Panc1 (cell line): ENCODE data around the gene TRANK1. TPM values are rescaled to one million over a fixed set of nuclear protein-coding genes. Genes with fewer than 3 reads are reported as not detected.

ENCODE experiments used
- ATAC-seq: fragments of 200-7000 bp; cut with Tn5 transposase; 2 replicates; pipeline ENCODE4 v1.9.1; 2020; ENCODE audit warnings: mild to moderate bottlenecking, moderate library complexity
- BruUV-seq: library from RNA; stranded (reverse); fragments of 400-500 nt; replicated peaks from 2 replicates; lab custom pipeline; 2021; lab: Mats Ljungman, UMichigan
- CTCF ChIA-PET: fragments of 300-600 bp; sonication (Branson Sonifier 250); formaldehyde crosslinking; loops from one replicate; lab custom pipeline; 2022; ENCODE audit warnings: antibody characterized with exemption; lab: Charles Lee
- POLR2A ChIA-PET: fragments of 300-600 bp; sonication (Branson Sonifier 250); formaldehyde crosslinking; loops from one replicate; lab custom pipeline; 2022; ENCODE audit warnings: antibody characterized with exemption; lab: Charles Lee
- DNase-seq: peaks from one replicate; pipeline ENCODE4 v3.0.0-alpha.2; 2010; ENCODE audit warnings: low read depth, low spot score
- H3K27ac ChIP-seq: 2 replicates; pipeline ENCODE4 v1.5.1; 2011; ENCODE audit warnings: mild to moderate bottlenecking, low read length, inconsistent platforms
- H3K27me3 ChIP-seq: fragments of 200-500 bp; sonication (Bioruptor generic); 2 replicates; pipeline ENCODE4 v1.6.0; 2014; ENCODE audit warnings: low read length, inconsistent platforms; ENCODE audit not compliant: control insufficient read depth, insufficient read depth
- H3K36me3 ChIP-seq: fragments of 200-500 bp; sonication (Bioruptor generic); 2 replicates; pipeline ENCODE4 v1.5.1; 2014; ENCODE audit warnings: inconsistent platforms, mild to moderate bottlenecking, low read length, moderate library complexity; ENCODE audit not compliant: control insufficient read depth, insufficient read depth
- H3K4me1 ChIP-seq: 2 replicates; pipeline ENCODE4 v1.5.1; 2011; ENCODE audit warnings: inconsistent platforms, mild to moderate bottlenecking, low read length, moderate library complexity; ENCODE audit not compliant: control insufficient read depth, insufficient read depth
- H3K4me3 ChIP-seq, 2 experiments: 2 replicates each; pipeline ENCODE4 v1.5.1; 2011 to 2012; ENCODE audit warnings: low read depth in 2 of 2, low read length in 2 of 2, mild to moderate bottlenecking in 2 of 2, inconsistent platforms in 1 of 2, moderate library complexity in 1 of 2
- H3K9me3 ChIP-seq: fragments of 200-500 bp; sonication (Bioruptor generic); 2 replicates; pipeline ENCODE4 v1.5.1; 2014; ENCODE audit warnings: low read depth, mild to moderate bottlenecking, inconsistent platforms, low read length, moderate library complexity; ENCODE audit not compliant: control insufficient read depth, insufficient read depth
- POLR2AphosphoS5 ChIP-seq: IDR thresholded peaks from 2 replicates; pipeline ENCODE4 v1.6.1; 2012; ENCODE audit warnings: mild to moderate bottlenecking, low read depth, low read length, moderate library complexity
- SIN3A ChIP-seq: IDR thresholded peaks from 2 replicates; pipeline ENCODE4 v1.6.1; 2012; ENCODE audit warnings: low read depth, mild to moderate bottlenecking, low read length, moderate library complexity, borderline replicate concordance; ENCODE audit not compliant: insufficient read depth
- TCF7L2 ChIP-seq: IDR thresholded peaks from 2 replicates; pipeline ENCODE4 v1.6.1; 2011; ENCODE audit warnings: mild to moderate bottlenecking, low read depth, low read length, inconsistent platforms
- in situ Hi-C: cut with HindIII; loops from 2 replicates; pipeline ENCODE4 v1.10.0; 2016; ENCODE audit warnings: low sequenced_read_pairs, low pct_unique_long_range_greater_than_20kb
- intact Hi-C: fragments of 100-400 bp; cut with micrococcal nuclease; formaldehyde crosslinking; loops from one replicate; pipeline ENCODE4 v1.10.0; 2022; ENCODE audit not compliant: unreplicated experiment
- total RNA-seq: library from RNA; stranded (reverse); gene quantifications from one replicate; pipeline ENCODE4 v1.2.1, GENCODE V29; 2021; ENCODE audit not compliant: unreplicated experiment
- TF ChIP-seq, protein P1 (sequence below): fragments of 450-650 bp; IDR thresholded peaks from 2 replicates; pipeline ENCODE4 v1.5.1; 2017; ENCODE audit warnings: mild to moderate bottlenecking
- TF ChIP-seq, protein P2 (sequence below), 2 experiments: IDR thresholded peaks; 2 replicates each; pipeline ENCODE4 v1.6.1; 2011 to 2012; ENCODE audit warnings: low read depth in 2 of 2, control low read depth in 1 of 2, low read length in 1 of 2, mild to moderate bottlenecking in 1 of 2, moderate library complexity in 1 of 2; ENCODE audit not compliant: insufficient read depth in 1 of 2

Gene TRANK1
- total RNA-seq, 1 experiment from 2014 or later = 3.2 TPM

DNA sequence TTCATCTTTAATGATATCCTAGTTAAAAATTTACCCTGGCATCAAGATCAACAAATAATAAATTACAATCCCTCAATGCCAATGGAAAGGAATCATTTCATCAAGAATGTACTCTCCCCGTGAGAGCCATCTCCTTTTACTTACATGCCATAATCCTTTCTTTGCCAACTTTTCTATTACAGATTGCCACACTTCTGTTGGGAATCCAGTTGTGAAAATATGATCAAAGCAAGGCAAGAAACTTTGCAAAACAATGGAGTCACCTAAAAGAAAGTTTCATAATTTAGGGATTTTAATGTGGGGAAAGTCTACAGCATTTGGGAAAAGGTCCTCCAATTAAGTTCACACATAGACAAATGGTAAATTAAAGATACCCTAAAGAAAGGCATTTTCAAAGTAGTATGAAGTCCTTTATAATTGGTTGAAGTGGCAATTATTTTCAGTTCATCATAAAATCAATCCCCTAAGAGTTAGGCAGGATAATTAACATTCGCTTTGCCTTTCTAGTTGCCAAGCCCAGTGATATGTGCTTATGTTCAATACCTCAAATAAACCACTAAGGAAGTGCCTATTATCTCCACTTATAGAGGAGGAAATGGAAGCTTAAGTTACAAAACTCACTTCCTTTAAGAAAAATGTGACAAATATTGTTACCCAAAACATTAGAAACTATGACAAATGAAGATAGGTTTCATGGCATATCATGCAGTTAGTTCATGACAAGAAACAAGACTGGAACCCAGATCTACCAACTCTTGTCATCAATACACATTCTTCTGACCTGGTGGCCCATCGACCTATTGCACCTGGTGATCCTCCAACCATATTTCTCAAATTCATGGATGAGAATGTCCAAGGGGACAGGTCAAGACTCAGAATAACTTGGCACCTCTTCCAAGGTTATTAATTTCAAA, 49.1 kb downstream of the TRANK1 start:
- in situ Hi-C loops (no loop called here), intact Hi-C loops (loop anchor here (10.0 kb wide), 1 partner anchor 309 kb away; no protein-coding TSS in a partner anchor)
- ChIA-PET CTCF (no interaction called here), POLR2A (no interaction called here)
- Histone ChIP-seq H3K36me3 (no peaks in the 10 kb centered on the region), H3K27me3 (no peaks in the 10 kb centered on the region), H3K4me3 (no peak overlapping the region), H3K9me3 (no peaks in the 10 kb centered on the region), H3K27ac (no peak overlapping the region), H3K4me1 (no peaks in the 10 kb centered on the region)
- DNase-seq = no peak
- TF ChIP-seq, protein P1, sequence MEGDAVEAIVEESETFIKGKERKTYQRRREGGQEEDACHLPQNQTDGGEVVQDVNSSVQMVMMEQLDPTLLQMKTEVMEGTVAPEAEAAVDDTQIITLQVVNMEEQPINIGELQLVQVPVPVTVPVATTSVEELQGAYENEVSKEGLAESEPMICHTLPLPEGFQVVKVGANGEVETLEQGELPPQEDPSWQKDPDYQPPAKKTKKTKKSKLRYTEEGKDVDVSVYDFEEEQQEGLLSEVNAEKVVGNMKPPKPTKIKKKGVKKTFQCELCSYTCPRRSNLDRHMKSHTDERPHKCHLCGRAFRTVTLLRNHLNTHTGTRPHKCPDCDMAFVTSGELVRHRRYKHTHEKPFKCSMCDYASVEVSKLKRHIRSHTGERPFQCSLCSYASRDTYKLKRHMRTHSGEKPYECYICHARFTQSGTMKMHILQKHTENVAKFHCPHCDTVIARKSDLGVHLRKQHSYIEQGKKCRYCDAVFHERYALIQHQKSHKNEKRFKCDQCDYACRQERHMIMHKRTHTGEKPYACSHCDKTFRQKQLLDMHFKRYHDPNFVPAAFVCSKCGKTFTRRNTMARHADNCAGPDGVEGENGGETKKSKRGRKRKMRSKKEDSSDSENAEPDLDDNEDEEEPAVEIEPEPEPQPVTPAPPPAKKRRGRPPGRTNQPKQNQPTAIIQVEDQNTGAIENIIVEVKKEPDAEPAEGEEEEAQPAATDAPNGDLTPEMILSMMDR = no peak
- TF ChIP-seq, protein P2, sequence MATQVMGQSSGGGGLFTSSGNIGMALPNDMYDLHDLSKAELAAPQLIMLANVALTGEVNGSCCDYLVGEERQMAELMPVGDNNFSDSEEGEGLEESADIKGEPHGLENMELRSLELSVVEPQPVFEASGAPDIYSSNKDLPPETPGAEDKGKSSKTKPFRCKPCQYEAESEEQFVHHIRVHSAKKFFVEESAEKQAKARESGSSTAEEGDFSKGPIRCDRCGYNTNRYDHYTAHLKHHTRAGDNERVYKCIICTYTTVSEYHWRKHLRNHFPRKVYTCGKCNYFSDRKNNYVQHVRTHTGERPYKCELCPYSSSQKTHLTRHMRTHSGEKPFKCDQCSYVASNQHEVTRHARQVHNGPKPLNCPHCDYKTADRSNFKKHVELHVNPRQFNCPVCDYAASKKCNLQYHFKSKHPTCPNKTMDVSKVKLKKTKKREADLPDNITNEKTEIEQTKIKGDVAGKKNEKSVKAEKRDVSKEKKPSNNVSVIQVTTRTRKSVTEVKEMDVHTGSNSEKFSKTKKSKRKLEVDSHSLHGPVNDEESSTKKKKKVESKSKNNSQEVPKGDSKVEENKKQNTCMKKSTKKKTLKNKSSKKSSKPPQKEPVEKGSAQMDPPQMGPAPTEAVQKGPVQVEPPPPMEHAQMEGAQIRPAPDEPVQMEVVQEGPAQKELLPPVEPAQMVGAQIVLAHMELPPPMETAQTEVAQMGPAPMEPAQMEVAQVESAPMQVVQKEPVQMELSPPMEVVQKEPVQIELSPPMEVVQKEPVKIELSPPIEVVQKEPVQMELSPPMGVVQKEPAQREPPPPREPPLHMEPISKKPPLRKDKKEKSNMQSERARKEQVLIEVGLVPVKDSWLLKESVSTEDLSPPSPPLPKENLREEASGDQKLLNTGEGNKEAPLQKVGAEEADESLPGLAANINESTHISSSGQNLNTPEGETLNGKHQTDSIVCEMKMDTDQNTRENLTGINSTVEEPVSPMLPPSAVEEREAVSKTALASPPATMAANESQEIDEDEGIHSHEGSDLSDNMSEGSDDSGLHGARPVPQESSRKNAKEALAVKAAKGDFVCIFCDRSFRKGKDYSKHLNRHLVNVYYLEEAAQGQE (IDR thresholded peaks at IDR 0.05; ENCODE audit: insufficient read depth in 1 of 2, low read depth in 2 of 2, low read length in 1 of 2) = no peak
- TF ChIP-seq POLR2AphosphoS5 (no peak), SIN3A (no peak), TCF7L2 (no peak)
- no TSS peak for BruUV-seq
- ATAC-seq = no peak

DNA sequence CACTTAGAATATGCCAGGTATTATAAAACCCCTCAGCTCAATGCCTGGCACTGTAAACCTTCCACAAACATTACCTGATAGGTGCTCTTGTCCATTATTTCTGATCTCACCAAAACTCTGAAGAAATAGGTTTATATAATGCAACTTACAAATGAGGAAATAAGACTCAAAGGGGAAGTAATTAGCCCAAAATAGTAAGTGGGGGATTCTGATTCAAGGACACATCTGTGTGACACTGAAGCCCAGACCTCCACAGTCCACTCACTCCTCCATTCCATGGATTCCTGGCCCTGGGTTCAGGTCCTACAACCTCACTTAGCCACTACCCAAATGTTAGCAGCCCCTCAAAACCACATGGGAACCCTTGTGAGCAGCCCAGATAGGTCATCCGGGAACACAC, 49.9 kb downstream of the TRANK1 start:
- no peaks in the 10 kb centered on the region for H3K36me3 ChIP-seq
- DNase-seq (no peak), ATAC-seq (no peak)
- H3K9me3 ChIP-seq = no peaks in the 10 kb centered on the region
- no peak overlapping the region for H3K27ac ChIP-seq
- intact Hi-C loops (loop anchor here (10.0 kb wide), 1 partner anchor 310 kb away; no protein-coding TSS in a partner anchor), in situ Hi-C loops (no loop called here)
- H3K4me3 ChIP-seq = no peak overlapping the region
- H3K27me3 ChIP-seq = no peaks in the 10 kb centered on the region
- POLR2A ChIA-PET = no interaction called here
- BruUV-seq = no TSS peak
- CTCF ChIA-PET = no interaction called here
- H3K4me1 ChIP-seq = no peaks in the 10 kb centered on the region
- no peak for TF ChIP-seq SIN3A

GRCh38 chr3:36893826-36894225, 51.0 kb downstream of the TRANK1 start:
- intact Hi-C loops (loop anchor here (10.0 kb wide), 1 partner anchor 311 kb away; no protein-coding TSS in a partner anchor), in situ Hi-C loops (no loop called here)
- Histone ChIP-seq H3K36me3 (no peaks in the 10 kb centered on the region), H3K4me3 (no peak overlapping the region), H3K4me1 (no peaks in the 10 kb centered on the region), H3K27me3 (no peaks in the 10 kb centered on the region), H3K27ac (no peak overlapping the region), H3K9me3 (no peaks in the 10 kb centered on the region)
- no peak for TF ChIP-seq TCF7L2
- no peak for TF ChIP-seq POLR2AphosphoS5
- no peak for TF ChIP-seq SIN3A
- TF ChIP-seq, protein P1 = no peak
- TF ChIP-seq, protein P2 (IDR thresholded peaks at IDR 0.05; ENCODE audit: insufficient read depth in 1 of 2, low read depth in 2 of 2, low read length in 1 of 2) = no peak
- BruUV-seq = no TSS peak
- no peak for DNase-seq
- ATAC-seq = no peak
- ChIA-PET POLR2A (no interaction called here), CTCF (no interaction called here)
